GM21526 (cell line): ENCODE results near the gene PSORS1C2.
"Not testable (repeated sequence)": the region's sequence is repeated elsewhere in the genome, so short reads cannot be mapped to it uniquely, and the experiment has no call there.

Source experiments
- ATAC-seq: cut with Tn5 transposase; IDR thresholded peaks from one replicate; pipeline ENCODE4 v1.9.1; 2021; ENCODE audit warnings: moderate library complexity; ENCODE audit not compliant: unreplicated experiment, low FRiP score

The PSORS1C2 gene

DNA sequence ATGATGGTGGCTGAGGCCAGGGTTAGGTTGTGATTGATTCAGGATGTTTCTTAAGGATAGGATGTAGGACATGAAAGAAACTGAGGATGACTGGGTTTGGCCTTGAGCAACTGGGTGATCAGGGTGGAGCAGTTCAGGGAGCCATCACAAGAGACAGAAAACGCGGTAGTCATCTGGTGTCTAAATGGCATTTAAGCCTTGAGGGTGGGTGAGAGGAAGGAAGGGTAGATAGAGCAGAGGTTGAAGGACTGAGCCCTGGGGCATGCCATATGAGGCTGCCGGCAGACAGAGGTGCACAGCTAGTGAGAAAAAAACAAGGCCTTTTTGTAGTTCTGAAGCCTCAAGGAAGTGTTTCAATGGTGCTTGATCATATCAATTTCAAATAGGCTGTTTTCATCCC is 29.7 kb upstream of the PSORS1C2 start:
- ATAC-seq: no peak

DNA sequence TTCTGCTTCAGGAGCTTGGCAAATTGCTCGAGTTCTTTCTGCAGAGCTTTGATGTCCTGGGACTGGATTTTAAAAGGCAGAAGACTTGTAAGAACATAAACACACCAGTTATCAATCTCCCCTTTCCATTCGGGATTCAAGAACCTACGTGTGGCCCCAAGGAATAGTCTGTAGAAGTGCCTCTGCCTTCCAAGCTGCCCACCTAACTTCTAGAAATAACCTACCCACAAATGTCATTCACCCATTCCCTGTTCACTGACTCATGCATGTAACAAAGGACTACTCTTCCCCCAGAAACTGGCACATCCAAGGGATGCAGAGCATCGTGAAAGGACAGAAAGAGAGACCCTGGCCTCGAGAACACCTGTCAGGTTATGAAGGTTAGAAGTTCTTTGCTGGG is 27.1 kb upstream of the PSORS1C2 start:
- ATAC-seq: no peak

DNA sequence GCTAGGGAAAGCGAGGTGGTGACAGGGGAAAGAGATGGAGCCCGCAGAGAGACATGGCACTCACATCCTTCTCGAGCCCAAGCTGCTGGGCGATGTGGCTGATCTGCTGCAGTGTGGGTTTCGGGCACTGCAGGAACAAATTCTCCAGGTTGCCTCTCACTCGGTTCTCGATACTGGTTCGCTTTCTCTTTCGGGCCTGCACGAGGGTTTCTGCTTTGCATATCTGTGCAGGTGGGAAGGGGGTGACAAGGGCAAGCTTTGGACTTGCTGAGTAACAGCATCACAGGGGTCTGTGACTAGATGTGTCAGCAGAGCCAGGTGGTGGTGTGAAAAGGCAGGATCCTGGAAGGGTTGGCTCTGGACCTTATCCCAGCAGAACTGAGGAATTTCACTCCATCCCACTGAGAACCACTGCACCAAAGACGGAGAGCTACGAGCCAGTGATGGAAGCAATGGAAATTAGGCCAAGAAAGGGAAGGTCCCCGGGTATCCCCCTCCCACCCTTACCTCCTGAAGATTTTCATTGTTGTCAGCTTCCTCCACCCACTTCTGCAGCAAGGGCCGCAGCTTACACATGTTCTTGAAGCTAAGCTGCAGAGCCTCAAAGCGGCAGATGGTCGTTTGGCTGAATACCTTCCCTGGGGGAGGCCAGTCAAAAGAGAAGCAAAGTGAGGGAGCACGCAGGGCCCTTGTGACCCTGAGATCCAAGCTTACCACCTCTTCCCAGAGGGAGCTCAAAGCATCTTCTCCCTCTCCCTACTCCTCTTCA is 26.4 kb upstream of the PSORS1C2 start:
- peak; percentile 64 for ATAC-seq

DNA sequence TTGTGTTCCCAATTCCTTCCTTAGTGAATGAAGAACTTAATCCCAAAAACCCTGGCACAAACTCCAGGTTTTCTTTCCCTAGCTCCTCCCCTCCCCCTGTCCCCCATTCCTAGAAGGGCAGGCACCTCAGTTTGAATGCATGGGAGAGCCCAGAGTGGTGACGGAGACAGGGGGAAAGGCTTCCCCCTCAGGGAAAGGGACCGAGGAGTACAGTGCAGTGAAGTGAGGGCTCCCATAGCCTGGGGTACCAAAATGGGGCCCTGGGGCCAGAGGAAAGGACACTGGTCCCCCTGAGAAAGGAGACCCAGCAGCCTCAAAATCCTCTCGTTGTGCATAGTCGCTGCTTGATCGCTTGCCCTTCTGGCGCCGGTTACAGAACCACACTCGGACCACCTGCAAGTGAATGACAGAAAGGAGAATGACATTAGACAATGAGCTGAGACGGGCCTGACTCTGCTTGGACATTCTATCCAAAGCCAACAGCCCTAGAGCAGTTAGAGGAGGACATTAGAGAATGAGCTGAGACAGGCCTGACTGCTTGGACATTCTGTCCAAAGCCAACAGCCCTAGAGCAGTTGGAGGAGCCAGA is 25.7 kb upstream of the PSORS1C2 start:
- ATAC-seq: not testable (repeated sequence)

DNA sequence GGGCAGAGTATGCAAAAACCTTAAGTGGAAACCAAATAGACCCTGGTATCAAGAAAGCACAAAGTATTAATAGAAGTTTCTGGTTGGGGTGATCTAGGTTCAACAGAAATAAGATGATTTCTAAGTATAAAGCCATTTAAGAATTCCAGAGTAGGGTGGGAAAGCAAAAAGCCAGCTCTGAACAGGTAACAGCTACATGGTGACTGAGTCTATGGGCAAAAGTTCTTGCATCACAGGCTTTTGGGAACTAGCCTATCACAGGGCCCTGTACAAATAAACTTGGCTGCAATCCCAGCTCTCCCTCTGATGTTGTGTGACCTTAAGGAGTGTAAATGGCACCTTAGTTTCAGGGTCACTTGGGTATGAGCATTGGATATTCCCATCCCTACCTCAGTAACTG is 25.1 kb upstream of the PSORS1C2 start:
- no peak for ATAC-seq

DNA sequence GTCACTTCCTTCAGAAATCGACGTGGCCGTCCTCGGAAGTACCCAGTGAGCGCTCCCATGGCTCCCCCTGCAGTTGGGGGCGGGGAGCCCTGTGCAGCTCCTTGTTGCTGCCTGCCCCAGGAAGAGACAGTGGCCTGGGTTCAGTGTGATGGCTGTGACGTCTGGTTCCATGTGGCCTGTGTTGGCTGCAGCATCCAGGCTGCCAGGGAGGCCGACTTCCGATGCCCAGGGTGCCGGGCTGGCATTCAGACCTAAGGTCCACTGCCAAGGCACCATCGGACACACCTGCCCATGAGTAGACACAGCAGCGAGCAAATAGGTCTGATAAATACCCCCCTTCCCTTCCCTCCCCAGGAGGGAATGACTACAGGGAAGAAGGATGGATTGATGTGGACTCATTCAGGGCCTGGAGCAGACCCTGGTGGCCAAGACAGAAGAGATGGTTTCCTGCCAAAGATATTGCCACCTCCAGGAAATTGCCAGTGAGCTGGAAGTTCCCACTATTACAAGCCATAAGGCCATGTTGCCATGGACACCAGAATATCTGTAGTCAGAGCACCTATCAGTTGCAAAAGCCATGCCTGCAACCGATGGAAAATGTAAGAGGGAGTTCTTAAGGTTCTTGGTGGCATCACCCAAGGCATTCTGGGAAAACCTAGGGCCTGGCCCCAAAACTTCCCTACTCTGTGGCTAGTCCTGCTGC is 23.7 kb upstream of the PSORS1C2 start:
- no peak for ATAC-seq

DNA sequence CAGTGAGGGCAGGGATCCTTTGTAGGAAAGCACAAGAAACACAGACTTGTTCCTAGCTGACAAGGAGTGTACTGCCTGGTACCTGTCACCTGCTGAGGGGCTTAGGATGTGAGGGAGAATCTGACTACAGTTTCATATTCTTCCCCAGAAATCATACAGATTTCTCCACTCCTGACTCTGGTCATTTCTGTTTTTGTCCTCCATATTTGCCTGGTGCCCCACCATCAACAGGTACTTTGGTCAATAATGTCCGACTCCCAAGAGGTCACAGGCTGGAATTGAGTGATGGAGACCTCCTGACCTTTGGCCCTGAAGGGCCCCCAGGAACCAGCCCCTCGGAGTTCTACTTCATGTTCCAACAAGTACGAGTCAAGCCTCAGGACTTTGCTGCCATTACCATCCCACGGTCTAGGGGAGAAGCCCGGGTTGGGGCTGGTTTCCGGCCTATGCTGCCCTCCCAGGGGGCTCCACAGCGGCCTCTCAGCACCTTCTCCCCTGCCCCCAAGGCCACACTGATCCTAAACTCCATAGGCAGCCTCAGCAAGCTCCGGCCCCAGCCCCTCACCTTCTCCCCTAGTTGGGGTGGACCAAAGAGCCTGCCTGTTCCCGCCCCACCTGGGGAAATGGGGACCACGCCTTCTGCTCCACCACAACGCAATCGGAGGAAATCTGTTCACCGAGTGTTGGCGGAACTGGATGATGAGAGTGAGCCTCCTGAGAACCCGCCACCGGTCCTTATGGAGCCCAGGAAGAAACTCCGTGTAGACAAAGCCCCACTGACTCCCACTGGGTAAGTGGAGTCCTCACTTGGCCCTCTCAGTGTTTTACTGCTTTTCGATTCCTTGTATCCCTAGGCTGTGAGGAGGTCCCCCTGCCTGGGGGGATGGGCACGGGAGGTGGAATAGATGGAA is 22.6 kb upstream of the PSORS1C2 start:
- ATAC-seq: no peak

DNA sequence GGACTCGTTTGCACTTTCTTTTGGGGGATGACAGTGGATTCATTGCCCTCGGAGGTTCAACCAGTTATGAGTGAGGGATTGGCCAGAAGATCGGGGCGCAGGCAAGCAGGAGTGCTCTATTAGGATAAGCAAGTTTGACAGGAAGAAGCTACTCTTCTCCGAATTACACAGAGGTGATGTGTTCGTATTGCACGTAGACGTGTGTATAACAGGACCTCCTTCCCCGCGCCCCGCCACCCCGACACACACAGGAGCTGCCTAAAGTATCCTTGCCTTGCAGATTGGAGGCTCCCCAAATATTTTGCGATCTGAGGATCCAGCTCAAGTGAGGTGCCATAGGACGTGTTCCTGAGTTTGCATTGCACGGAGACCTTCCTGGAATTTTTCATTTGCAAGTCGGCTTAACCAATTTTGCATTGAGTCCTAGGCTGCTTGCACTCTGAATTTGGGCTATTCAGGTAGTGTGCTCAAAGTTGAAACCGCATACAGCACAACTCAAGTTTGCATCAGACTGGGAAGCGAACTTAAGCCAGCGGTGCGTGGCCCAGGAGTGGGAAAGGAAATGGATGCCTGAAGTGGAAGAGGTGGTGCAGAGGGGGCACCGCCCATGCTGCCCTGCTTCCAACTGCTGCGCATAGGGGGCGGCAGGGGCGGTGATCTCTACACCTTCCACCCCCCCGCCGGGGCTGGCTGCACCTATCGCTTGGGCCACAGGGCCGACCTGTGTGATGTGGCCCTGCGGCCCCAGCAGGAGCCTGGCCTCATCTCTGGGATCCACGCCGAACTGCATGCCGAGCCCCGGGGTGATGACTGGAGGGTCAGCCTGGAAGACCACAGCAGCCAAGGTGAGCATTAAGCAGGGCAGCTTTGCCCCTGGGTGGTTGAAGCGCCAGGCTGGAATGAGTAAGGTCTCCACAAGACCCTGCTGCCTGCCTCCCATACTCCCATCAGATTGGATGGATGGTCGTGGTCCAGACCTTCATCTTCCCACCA is 20.3 kb upstream of the PSORS1C2 start:
- peak; percentile 2 for ATAC-seq

DNA sequence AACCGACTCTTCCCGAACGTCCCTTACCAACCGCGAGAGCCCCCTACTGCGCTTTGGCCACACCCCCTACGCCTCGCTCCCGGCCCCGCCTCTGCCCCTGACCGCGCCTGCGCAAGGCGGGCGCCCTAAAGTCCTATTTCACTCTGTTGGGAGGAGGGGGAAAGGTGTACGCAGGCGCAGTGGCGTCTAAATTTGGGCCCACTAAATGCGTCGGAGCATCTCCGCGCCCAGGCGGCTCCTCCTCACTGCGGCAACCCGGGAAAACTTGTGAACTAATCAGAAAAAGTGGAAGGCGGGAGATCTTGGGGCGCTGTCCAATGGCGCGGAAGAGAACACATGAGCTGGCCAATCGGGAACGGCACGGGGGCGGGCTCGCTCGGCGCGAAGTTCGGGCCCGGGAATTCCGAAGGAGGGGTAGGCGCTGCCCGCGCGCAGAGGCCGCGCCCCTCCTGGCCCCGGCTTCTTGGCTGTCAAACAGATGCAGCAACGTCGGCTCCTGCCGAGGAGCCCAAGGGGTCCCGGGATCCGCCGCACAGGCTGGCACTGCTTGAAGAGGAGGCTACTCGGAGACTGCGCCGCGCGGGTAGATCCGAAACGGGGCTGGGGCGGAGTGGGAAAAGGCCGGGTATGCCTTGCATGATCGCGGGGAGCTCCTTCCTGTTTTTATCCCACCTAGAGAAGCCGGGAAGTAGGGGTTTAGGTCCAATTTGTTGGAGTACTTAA is 19.4 kb upstream of the PSORS1C2 start, which contains the start of gene TCF19:
TSS of gene TCF19 (plus strand) at position 450 of the 723 bp plus-strand sequence. CDS start 881 bp downstream, outside the sequence.
- ATAC-seq: peak; percentile 57

DNA sequence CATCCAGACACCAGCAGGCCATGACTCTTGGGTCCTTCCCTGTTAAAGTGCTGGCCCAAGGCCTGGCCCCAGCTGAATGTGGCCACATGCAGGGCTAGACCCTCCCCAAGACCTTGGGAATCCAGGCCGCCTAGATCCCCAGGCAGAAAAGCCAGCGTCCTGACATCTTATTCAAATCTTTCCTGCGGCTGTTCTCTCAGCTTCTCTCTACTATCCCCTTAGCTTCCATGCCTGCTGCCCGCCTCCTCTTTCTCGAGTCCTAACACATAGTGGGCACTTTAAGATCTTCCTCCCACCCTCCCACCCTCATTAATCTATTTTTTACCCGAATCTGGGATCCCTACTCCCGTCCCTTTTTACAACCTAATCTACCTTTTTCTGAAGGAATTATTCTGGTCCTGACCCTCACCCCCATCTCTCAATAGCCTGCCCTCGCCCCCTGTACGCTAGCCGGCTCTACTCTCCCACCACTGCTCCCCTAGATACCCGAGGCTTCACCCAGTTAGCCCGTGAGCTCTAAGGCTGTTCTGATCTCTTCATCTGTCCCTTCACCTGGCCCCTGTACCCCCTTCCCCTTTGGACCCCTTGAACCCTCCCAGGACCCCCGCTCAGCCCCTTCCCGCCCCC is 18.8 kb upstream of the PSORS1C2 start, which contains the start of gene CCHCR1:
TSS of gene CCHCR1 (minus strand) at position 290 of the 627 bp plus-strand sequence. CDS start at position 88, 202 bp downstream.
- ATAC-seq: peak; percentile 3

DNA sequence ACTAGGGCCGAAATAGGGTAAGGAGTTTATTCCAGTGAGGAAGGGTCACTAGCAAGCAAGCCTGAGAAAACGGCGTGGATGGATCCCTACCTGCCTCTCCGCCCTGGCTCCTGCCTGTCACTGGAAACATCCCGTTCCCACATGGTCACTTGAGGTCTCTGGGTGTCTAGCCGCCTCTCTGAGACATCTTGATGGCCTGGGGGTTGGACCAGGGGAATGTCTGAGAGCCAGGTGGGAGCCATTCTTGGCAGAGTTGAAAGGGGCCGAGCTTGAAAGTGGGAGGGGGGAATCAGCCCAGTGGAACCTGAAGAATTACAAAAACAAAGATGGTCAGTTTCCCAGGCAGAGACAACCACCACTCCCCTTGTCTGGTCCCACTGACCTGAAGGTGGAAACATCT is 17.8 kb upstream of the PSORS1C2 start:
- no peak for ATAC-seq

DNA sequence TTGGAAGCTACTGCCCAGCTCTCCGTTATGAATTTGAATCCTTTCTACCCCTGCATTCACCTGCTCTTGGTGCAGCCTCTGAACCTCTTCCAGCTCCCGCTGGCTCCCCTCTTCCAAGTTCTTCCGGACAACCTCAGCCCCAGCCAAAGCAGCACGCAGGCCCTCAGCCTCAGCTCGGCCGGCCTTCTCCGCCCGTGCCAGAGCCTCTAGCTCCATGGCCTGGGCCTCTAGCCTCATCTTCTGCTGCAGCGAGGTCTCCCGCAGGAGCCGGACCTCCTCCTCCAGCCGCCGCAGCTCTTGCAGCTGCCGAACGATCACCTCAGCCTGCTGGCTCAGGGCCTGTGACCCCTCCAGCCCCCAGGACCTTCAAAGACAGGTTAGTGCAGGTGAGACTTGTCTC is 15.6 kb upstream of the PSORS1C2 start:
- ATAC-seq: no peak

DNA sequence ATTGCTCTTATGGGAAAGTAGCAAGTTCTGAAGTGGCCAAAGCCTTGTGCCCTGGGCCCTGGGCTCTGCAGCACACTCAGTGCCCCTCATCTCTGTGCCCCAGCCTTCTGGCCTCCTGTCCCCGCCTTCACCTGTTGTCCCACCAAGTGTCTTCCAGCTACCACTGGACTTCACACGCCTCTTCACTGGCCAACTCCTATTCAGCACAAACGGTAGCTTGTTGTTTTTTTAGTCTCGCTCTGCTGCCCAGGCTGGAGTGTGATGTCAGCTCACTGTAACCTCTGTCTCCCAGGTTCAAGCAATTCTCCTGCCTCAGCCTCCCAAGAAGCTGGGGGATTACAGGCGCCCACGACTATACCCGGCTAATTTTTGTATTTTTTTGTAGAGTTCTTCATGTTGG is 13.9 kb upstream of the PSORS1C2 start:
- no peak for ATAC-seq

DNA sequence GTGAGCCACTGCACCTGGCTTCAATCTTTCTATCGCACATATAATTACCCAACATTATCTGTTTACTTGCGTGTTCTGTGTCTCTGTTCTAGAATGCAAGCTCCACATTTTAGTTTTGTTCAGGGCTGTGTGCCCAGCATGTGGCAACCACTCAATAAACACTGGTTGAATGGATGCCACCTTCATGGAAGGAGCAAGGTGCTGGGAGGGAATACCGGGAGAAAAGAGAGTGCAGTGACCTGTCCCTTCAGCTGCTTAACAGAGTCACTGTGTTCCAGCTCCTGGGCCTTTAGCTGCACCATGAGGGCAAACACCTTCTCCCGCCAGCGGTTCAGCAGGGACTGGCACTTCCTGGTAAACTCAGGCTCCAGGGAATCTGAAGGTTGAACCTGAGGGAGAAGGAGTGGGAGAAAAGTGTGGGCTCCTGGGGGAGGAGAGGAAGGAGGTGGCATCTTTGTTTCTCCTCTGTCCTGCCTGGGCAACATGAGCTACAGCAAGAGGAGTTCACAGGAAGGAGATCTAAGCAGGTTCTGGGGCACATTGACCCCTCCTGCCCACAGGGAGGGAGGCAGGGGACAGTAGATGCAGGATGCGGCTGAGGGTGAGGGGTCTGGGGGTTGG is 11.1 kb upstream of the PSORS1C2 start:
- ATAC-seq: no peak

DNA sequence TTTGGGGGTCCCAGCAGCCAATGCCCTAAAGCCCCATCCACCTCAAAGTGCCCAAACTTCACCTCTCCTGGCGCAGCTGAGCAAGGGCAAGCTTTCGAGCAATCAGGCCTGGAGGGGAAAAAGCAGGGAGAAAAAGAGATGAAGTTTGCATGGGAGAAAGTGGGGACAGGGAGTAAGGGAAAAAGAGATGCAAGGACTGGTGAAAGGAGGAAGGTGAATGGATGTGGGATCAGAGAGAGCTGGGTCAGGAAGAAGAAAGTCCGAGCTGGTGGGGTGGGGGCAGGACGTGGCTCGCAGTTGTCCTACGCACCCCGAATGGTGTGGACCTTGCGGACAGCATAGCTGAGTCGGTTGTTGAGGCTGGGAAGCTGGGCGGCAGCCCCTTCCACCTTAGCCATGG is 6.5 kb upstream of the PSORS1C2 start:
- ATAC-seq: no peak

DNA sequence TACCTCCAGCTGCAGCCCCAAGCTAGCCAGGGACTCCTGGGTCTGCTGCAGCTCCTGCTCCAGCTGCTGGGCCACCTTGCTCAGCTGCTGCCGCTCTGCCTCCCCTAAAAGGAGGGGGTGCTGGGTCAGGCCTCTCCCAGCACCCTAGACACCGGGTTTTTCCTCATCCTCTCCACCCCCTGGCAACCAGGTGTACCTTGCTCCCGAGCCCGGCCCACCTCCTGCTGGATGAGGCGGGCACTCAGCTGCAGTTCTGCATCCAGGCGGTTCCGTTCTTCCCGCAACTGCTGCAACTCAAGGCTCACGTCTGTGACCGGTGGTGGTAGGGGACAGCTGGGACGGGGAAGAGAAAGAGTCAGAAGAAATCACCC is 6.1 kb upstream of the PSORS1C2 start:
- ATAC-seq: no peak

DNA sequence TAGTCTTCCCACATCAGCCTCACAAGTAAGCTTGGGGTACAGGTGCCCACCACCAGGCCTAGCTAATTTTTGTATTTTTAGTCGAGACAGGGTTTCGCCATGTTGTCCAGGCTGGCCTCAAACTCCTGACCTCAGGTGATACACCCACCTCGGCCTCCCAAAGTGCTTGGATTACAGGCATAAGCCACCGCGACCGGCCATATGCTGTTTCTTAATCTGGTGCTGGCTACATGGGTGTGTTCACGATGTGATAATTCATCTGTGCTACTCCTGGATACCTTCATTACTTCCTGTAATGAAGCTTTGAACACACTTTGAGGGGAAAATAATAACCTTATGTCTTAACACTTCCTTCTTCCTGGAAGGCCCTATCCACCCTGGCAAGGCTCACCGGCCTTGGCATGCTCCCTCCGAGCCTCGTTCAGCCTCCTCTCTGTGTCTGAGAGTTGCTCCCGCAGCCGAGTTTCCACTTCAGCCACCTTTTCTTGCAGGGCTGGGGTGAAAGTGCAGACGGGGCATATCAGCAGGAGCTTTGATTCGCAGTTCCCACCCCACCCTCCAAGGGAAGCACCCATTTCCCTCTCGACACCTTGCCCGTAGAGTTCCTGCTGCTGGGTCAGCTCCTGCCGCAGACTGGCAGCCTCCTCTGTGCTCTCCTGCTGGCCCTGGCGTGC is 5.6 kb upstream of the PSORS1C2 start:
- no peak for ATAC-seq
